Ectodermal cell (in vitro differentiated cells): ENCODE results near the gene KPNA5.
"Not testable (repeated sequence)": the region's sequence is repeated elsewhere in the genome, so short reads cannot be mapped to it uniquely, and the experiment has no call there.

Experiments
- H3K27ac ChIP-seq: 2 replicates; pipeline ENCODE4 v1.7.0; 2013; ENCODE audit warnings: mild to moderate bottlenecking, low read depth, low read length; ENCODE audit not compliant: insufficient read depth, poor library complexity, severe bottlenecking
- H3K27me3 ChIP-seq: 2 replicates; pipeline ENCODE4 v1.7.0; 2013; ENCODE audit warnings: mild to moderate bottlenecking, low read length; ENCODE audit not compliant: insufficient read depth, control insufficient read depth, poor library complexity, severe bottlenecking
- H3K36me3 ChIP-seq: one replicate; pipeline ENCODE4 v1.7.0; 2013; ENCODE audit warnings: low read length; ENCODE audit not compliant: control insufficient read depth, insufficient read depth
- H3K4me1 ChIP-seq: one replicate; pipeline ENCODE4 v1.7.0; 2013; ENCODE audit warnings: low read length; ENCODE audit not compliant: control insufficient read depth, insufficient read depth
- H3K4me3 ChIP-seq: 2 replicates; pipeline ENCODE4 v1.7.0; 2013; ENCODE audit warnings: low read depth, low read length, control low read depth; ENCODE audit not compliant: insufficient read depth
- H3K9me3 ChIP-seq: 2 replicates; pipeline ENCODE4 v1.7.0; 2013; ENCODE audit warnings: mild to moderate bottlenecking, low read length, moderate library complexity; ENCODE audit not compliant: control insufficient read depth
- WGBS, 2 experiments: methylation state at CpG; one replicate each; pipeline ENCODE4 v1.1.7; 2013; ENCODE audit warnings: missing lambda C conversion rate in 2 of 2; 5-methylcytosine and 5-hydroxymethylcytosine counted together

The KPNA5 gene

DNA sequence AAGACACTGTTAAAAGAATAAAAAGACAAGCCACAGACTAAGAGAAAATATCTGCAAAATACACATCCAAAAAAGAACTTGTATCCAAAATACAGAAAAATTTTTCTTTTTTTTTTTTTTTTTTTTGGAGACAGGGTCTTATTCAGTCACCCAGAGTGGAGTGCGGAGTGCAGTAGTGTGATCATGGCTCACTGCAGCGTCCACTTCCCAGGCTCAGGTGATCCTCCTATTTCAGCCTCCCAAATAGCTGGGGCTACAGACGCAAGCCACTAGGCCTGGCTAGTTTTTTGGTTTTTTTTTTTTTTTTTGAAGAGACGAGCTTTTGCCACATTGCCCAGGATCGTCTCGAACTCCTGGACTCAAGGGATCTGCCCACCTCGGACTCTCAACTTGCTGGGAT, 15.5 kb upstream of the KPNA5 start:
- Histone ChIP-seq H3K27ac (no peak overlapping the region), H3K9me3 (no peaks in the 10 kb centered on the region), H3K4me1 (no peaks in the 10 kb centered on the region), H3K36me3 (no peaks in the 10 kb centered on the region), H3K27me3 (no peaks in the 10 kb centered on the region), H3K4me3 (no peak overlapping the region)
- 86 to 92% methylated on average over 7 of the region's 7 CpGs for WGBS, 2 experiments

DNA sequence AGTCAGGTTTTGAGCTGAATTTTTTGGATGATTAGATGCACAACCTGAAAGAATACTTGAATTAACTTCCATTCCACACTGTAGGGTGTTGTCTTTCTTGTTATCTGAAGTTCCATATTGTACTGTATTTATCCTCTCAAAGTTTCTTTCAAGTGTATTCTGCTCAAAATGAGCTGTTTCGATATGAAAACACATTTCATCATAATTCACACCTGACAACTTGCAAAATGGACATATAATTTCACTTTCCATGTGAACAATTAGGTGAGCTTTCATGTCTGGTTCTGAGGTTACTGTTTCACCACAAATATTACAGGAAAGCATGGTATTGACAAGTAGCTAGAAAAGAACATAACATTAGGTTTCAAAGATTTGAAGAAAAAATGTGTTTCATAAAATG, 14.1 kb upstream of the KPNA5 start:
- Histone ChIP-seq H3K27me3 (no peaks in the 10 kb centered on the region), H3K4me1 (no peaks in the 10 kb centered on the region), H3K4me3 (no peak overlapping the region)

DNA sequence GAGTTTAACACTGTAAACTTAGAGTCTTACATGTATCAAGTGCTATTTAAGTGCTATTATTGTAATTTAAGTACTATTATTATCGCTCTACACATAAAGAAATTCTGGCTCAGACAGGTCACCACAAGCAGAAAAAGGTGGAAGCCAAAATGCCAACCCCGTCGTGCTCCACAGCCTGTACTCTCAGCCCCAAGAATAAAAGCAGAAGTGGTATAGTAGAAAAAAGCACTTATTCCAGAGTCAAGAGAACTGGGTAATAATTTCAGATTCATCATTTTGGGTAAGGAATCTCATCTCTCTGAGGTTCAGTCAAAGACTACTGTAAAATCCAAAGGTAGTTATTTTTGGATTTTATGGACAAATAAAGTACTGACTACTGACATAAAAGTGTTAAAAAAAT, 13.4 kb upstream of the KPNA5 start:
- Histone ChIP-seq H3K9me3 (no peaks in the 10 kb centered on the region), H3K27me3 (no peaks in the 10 kb centered on the region), H3K4me1 (no peaks in the 10 kb centered on the region), H3K36me3 (no peaks in the 10 kb centered on the region), H3K4me3 (peak overlapping the region; percentile 92), H3K27ac (no peak overlapping the region)
- WGBS, 2 experiments, result 39 to 49% methylated on average over 3 of the region's 3 CpGs

More for the DNA sequence above, 14.1 kb upstream of the KPNA5 start:
- H3K9me3 ChIP-seq, result no peaks in the 10 kb centered on the region
- H3K27ac ChIP-seq, result no peak overlapping the region
- 88 to 89% methylated on average over 1 of the region's 1 CpG for WGBS, 2 experiments
- no peaks in the 10 kb centered on the region for H3K36me3 ChIP-seq

DNA sequence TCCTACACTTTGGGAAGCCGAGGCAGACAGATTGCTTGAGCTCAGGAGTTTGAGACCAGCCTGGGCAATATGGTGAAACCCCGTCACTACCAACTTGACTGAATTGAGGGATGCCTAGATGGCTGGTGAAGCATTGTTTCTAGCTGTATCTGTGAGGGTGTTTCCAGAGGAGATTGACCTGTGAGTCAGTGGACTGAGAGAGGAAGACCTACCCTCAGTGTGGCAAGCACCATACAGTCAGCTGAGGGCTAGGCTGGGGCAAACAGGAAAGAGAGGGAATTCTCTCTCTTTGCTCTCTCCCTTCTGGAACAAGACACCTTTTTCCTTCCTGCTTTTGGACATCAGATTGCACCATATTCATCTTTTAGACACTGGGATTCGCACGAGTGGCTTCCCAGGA, 8.7 kb upstream of the KPNA5 start:
- 92 to 93% methylated on average over 4 of the region's 4 CpGs for WGBS, 2 experiments
- Histone ChIP-seq H3K36me3 (no peaks in the 10 kb centered on the region), H3K4me1 (no peaks in the 10 kb centered on the region), H3K4me3 (no peak overlapping the region), H3K27me3 (no peaks in the 10 kb centered on the region), H3K27ac (no peak overlapping the region), H3K9me3 (no peaks in the 10 kb centered on the region)

DNA sequence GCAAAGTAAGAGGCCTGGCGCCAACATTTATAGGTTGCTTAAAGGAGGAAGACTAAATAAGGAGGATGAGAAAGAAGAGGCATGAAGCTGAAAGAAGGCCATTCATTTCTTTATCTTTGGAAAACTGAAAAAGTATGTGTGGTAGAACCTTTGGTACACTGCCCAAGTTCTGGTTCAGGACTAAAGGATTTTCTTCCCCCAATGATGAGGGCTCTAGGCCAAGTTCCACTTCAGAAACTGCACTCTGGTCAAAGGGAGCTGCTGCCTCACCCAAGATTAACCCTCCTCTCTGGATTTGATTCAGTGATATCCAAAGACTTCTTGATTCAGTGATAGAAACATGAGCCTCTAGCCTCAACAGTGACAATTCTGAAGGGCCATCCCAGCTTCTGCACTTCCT, 5.0 kb upstream of the KPNA5 start:
- WGBS, 2 experiments, result 90 to 96% methylated on average over 1 of the region's 1 CpG
- Histone ChIP-seq H3K9me3 (no peaks in the 10 kb centered on the region), H3K36me3 (no peaks in the 10 kb centered on the region), H3K27me3 (no peaks in the 10 kb centered on the region), H3K27ac (no peak overlapping the region), H3K4me1 (no peaks in the 10 kb centered on the region), H3K4me3 (no peak overlapping the region)

DNA sequence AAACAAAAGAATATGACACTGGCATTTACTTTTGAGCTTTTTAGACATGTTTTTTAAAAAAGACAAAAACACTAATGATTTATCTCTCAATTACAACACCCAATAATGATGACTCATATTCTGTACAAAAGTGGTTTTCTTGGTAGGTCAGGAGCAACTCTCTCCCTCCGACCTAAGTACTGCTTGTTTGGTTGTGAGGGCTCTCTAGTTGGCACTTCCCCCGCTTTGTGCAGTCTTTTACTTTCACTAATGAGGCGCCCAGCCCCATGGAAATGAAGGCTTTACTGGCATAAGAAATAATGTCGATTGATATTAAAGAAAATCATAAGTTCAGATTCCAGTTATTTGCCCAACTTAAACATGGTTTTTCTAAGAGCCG, 1.3 kb downstream of the KPNA5 start:
- H3K9me3 ChIP-seq, result no peaks in the 10 kb centered on the region
- peaks cover 2% of the 10 kb centered on the region for H3K4me1 ChIP-seq
- H3K4me3 ChIP-seq, result peak overlapping the region; percentile 92
- WGBS, 2 experiments, result 73 to 92% methylated on average over 2 to 4 of the region's 5 CpGs
- H3K27me3 ChIP-seq, result no peaks in the 10 kb centered on the region
- H3K27ac ChIP-seq, result no peak overlapping the region
- no peaks in the 10 kb centered on the region for H3K36me3 ChIP-seq

DNA sequence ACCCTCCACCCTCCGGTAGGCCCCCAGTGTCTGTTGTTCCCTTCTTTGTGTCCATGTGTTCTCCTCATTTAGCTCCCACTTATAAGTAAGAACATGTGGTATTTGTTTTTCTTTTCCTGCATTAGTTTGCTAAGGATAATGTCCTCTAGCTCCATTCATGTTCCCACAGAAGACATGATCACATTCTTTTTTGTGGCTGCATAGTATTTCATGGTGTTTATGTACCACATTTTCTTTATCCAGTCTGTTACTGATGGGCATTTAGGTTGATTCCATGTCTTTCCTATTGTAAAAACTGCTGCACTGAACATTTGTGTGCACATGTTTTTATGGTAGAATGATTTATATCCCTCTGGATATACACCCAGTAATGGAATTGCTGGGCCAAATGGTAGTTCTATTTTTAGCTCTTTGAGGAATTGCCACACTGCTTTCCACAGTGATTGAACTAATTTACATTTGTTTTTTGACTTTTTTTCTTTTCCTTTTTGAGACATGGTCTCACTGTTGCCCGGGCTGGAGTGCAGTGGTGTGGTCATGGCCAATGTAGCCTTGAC, 4.5 kb downstream of the KPNA5 start:
- 93 to 94% methylated on average over 2 of the region's 2 CpGs for WGBS, 2 experiments
- H3K27ac ChIP-seq, result no peak overlapping the region

DNA sequence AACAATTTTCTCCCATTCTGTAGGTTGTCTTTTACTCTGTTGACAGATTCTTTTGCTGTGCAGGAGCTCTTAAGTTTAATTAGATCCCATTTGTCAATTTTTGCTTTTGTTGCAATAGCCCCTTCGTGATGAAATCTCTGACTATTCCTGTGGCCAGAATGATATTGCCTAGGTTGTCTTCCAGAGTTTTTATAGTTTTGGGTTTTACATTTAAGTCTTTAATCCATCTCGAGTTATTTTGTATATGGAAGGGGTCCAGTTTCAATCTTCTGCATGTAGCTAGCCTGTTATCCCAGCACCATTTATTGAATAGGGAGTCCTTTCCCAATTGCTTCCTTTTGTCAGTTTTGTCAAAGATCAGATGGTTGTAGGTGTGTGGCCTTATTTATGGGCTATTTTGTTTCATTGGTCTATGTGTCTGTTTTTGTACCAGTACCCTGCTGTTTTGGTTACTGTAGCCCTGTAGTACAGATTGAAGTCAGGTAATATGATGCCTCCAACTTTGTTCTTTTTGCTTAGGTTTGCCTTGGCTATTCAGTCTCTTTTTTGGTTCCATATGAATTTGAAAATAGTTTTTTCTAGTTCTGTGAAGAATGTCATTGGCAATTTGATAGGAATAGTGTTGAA, 5.6 kb downstream of the KPNA5 start:
- 94% methylated on average over 2 of the region's 2 CpGs for WGBS, 2 experiments
- H3K9me3 ChIP-seq, H3K27me3 ChIP-seq, H3K4me3 ChIP-seq, H3K27ac ChIP-seq, H3K4me1 ChIP-seq, H3K36me3 ChIP-seq: not testable (repeated sequence)

More for the DNA sequence above, 4.5 kb downstream of the KPNA5 start:
- Histone ChIP-seq H3K36me3 (no peaks in the 10 kb centered on the region), H3K4me3 (no peak overlapping the region), H3K27me3 (no peaks in the 10 kb centered on the region), H3K9me3 (no peaks in the 10 kb centered on the region), H3K4me1 (peaks cover 2% of the 10 kb centered on the region)

DNA sequence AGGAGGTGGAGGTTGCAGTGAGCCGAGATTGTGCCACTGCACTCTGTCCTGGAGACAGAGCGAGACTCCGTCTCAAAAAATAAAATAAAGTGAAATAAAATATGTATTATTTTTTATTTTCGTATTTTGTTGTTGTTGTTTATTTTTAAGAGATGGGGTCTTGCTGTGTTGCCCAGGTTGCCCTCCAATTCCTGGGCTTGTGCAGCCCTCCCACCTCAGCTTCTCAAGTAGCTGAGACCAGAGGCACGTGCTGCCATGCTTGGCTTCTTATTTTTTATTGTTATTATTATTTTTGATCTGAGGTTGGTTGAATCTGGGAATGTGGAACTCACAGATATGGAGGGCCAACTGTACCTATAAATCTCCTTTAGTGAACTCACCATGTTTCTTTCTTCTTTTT, 10.1 kb downstream of the KPNA5 start:
- no peaks in the 10 kb centered on the region for H3K27me3 ChIP-seq
- no peaks in the 10 kb centered on the region for H3K36me3 ChIP-seq
- no peak overlapping the region for H3K27ac ChIP-seq
- no peaks in the 10 kb centered on the region for H3K4me1 ChIP-seq
- H3K4me3 ChIP-seq, result no peak overlapping the region
- H3K9me3 ChIP-seq, result no peaks in the 10 kb centered on the region
- 86 to 92% methylated on average over 1 to 5 of the region's 5 CpGs for WGBS, 2 experiments

DNA sequence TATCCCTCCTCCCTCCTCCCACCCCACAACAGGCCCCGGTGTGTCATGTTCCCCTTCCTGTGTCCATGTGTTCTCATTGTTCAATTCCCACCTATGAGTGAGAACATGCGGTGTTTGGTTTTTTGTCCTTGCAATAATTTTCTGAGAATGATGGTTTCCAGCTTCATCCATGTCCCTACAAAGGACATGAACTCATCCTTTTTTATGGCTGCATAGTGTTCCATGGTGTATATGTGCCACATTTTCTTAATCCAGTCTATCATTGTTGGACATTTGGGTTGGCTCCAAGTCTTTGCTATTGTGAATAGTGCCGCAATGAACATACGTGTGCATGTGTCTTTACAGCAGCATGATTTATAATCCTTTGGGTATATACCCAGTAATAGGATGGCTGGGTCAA, 11.9 kb downstream of the KPNA5 start:
- not testable (repeated sequence) for H3K9me3 ChIP-seq, H3K4me3 ChIP-seq, H3K27me3 ChIP-seq, H3K36me3 ChIP-seq, H3K27ac ChIP-seq, H3K4me1 ChIP-seq
- WGBS, 2 experiments, result 90 to 96% methylated on average over 1 to 2 of the region's 4 CpGs

DNA sequence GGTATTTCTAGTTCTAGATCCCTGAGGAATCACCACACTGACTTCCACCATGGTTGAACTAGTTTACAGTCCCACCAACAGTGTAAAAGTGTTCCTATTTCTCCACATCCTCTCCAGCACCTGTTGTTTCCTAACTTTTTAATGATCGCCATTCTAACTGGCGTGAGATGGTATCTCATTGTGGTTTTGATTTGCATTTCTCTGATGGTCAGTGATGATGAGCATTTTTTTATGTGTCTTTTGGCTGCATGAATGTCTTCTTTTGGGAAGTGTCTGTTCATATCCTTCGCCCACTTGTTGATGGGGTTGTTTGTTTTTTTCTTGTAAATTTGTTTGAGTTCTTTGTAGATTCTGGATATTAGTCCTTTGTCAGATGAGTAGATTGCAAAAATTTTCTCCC, 12.3 kb downstream of the KPNA5 start:
- H3K27me3 ChIP-seq, H3K4me1 ChIP-seq, H3K36me3 ChIP-seq, H3K4me3 ChIP-seq, H3K27ac ChIP-seq, H3K9me3 ChIP-seq: not testable (repeated sequence)
- WGBS, 2 experiments, result no CpG with 5 or more reads among the region's 3 CpGs
